ENCODE results near the gene SEMA5B.

SEMA5B gene

DNA sequence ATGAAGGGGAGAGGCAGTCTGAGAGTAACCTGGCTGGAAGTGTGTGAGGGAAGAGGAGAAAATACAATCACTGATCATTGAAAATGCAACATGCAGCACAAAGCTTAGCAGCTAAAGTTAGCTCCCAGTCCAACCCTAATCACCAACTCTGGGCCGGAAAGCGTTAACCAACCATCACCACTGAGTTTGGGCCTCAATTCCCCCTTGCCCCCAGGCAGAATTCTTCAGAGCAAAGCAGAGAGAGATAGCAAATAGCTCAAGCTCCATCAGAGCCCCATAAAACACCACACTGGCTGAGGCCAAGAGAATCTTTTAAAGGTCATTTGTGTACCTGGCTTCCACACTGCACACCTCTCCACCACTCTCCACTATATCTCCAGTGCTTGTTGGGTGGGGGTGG lies 23.1 kb upstream of the SEMA5B start (continued):
- TF ChIP-seq, protein P1, sequence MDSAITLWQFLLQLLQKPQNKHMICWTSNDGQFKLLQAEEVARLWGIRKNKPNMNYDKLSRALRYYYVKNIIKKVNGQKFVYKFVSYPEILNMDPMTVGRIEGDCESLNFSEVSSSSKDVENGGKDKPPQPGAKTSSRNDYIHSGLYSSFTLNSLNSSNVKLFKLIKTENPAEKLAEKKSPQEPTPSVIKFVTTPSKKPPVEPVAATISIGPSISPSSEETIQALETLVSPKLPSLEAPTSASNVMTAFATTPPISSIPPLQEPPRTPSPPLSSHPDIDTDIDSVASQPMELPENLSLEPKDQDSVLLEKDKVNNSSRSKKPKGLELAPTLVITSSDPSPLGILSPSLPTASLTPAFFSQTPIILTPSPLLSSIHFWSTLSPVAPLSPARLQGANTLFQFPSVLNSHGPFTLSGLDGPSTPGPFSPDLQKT (IDR thresholded peaks at IDR 0.05; ENCODE audit: borderline replicate concordance, low read depth, low read length): no peak
- TF ChIP-seq SALL2 (tag by site-specific recombination; IDR thresholded peaks at IDR 0.05; ENCODE audit: borderline replicate concordance): no peak
- TF ChIP-seq ZNF274 (IDR thresholded peaks at IDR 0.05; ENCODE audit: low read length): no peak
- no peak for TF ChIP-seq ZNF274 (tag by site-specific recombination; IDR thresholded peaks at IDR 0.05; ENCODE audit: borderline replicate concordance)
- no peak for TF ChIP-seq GLIS1 (tag by site-specific recombination; IDR thresholded peaks at IDR 0.05)
- TF ChIP-seq ZNF112 (tag by site-specific recombination; IDR thresholded peaks at IDR 0.05): no peak
- no peak for TF ChIP-seq ZNF747 (tag by site-specific recombination; IDR thresholded peaks at IDR 0.05)
- no peak for TF ChIP-seq ZIC2 (tag by site-specific recombination; IDR thresholded peaks at IDR 0.05)
- TF ChIP-seq, protein P2, sequence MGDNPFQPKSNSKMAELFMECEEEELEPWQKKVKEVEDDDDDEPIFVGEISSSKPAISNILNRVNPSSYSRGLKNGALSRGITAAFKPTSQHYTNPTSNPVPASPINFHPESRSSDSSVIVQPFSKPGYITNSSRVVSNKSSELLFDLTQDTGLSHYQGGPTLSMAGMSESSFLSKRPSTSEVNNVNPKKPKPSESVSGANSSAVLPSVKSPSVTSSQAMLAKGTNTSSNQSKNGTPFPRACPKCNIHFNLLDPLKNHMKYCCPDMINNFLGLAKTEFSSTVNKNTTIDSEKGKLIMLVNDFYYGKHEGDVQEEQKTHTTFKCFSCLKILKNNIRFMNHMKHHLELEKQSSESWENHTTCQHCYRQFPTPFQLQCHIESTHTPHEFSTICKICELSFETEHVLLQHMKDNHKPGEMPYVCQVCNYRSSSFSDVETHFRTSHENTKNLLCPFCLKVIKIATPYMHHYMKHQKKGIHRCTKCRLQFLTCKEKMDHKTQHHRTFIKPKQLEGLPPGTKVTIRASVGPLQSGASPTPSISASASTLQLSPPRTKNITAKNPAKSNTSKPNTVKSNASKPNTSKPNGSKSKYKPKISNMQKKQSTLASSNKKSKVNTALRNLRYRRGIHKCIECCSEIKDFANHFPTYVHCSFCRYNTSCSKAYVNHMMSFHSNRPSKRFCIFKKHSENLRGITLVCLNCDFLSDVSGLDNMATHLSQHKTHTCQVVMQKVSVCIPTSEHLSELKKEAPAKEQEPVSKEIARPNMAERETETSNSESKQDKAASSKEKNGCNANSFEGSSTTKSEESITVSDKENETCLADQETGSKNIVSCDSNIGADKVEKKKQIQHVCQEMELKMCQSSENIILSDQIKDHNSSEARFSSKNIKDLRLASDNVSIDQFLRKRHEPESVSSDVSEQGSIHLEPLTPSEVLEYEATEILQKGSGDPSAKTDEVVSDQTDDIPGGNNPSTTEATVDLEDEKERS (tag by site-specific recombination; IDR thresholded peaks at IDR 0.05): no peak

DNA sequence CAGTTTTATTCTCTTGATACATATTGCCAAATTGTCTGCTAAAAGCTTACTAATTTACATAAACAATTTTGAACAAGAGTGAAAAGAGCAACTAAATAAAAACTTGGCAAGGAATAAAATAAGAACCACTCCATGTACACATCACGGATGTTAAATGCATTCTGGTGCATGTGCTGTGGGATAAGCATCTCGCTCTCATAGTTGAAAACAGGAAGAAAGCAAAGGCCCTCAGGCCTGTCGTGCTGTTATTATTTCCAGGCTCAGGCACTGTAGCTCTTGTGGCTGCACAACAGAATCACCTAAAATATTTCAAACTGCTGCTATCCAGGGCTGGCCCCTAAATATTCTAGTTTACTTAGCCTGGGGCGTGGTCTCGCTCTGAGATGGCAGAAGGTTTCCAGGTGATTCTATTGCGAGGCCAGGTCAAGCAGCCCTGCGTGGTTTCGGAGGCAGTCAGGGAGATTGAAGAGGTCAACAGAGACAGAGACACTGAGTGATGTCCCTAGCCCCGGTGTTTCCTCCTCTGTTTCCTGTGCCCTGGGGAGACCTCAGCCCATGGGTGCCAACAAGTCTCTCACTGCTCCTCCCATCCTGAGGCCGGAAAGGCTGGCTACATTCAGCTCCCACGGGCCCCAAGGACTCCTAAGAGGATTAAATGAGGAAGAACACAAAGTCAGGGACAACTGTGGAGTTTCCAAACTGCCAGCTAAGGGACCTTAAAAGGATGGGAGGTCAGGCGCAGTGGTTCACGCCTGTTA lies 21.1 kb upstream of the SEMA5B start:
- Histone ChIP-seq H3K27ac (ENCODE audit: extremely low read depth, low read depth, low read length) (no peak overlapping the region), H3K9me3 (ENCODE audit: control insufficient read depth, insufficient read depth, low read depth, low read length) (no peaks in the 10 kb centered on the region), H3K4me3 (ENCODE audit: low read depth, low read length) (no peak overlapping the region), H3K36me3 (ENCODE audit: control insufficient read depth in 2 of 2, insufficient read depth in 1 of 2, low read length in 2 of 2) (no peaks in the 10 kb centered on the region), H3K4me1 (ENCODE audit: control insufficient read depth, insufficient read depth, low read length) (no peaks in the 10 kb centered on the region)
- ChIA-PET CTCF (interaction anchor here (0.5 kb wide), 1 partner anchor 16 kb away, joined by 3 read pairs; no protein-coding TSS in a partner anchor), POLR2A (no interaction called here)
- TF ChIP-seq ZNF548 (tag by site-specific recombination; IDR thresholded peaks at IDR 0.05) (no peak), ZNF549 (tag by site-specific recombination; IDR thresholded peaks at IDR 0.05) (no peak), ZNF521 (tag by site-specific recombination; IDR thresholded peaks at IDR 0.05) (no peak), ZBTB17 (tag by site-specific recombination; IDR thresholded peaks at IDR 0.05) (no peak)

DNA sequence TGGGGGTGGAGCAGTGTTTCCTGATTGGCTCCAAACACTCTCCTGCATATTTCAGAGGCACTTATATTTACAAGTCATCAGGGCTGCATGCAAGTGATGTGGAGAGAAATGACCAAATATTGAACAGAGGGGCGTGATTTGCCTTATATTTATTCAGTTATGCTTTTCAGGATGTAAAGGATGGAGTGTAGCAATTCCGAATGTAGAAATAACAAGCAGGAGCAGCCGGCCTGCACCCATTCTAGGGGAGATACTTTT lies 19.4 kb upstream of the SEMA5B start:
- Histone ChIP-seq H3K27ac (ENCODE audit: extremely low read depth, low read depth, low read length) (no peak overlapping the region), H3K36me3 (ENCODE audit: control insufficient read depth in 2 of 2, insufficient read depth in 1 of 2, low read length in 2 of 2) (no peaks in the 10 kb centered on the region), H3K4me1 (ENCODE audit: control insufficient read depth, insufficient read depth, low read length) (no peaks in the 10 kb centered on the region), H3K9me3 (ENCODE audit: control insufficient read depth, insufficient read depth, low read depth, low read length) (no peaks in the 10 kb centered on the region), H3K4me3 (ENCODE audit: low read depth, low read length) (no peak overlapping the region)
- ChIA-PET CTCF (no interaction called here), POLR2A (no interaction called here)
- TF ChIP-seq HOXA7 (CRISPR knock-in tag; IDR thresholded peaks at IDR 0.05; ENCODE audit: borderline replicate concordance) (no peak), HOXD13 (CRISPR knock-in tag; IDR thresholded peaks at IDR 0.05; ENCODE audit: borderline replicate concordance) (no peak), ZNF747 (tag by site-specific recombination; IDR thresholded peaks at IDR 0.05) (no peak), ZSCAN23 (tag by site-specific recombination; IDR thresholded peaks at IDR 0.05) (no peak), ZNF561 (tag by site-specific recombination; IDR thresholded peaks at IDR 0.05; ENCODE audit: borderline replicate concordance) (no peak), ZFP69B (tag by site-specific recombination; IDR thresholded peaks at IDR 0.05) (no peak)

Measured in HEK293 (cell line).